OCI-LY7 (cell line): Measurements from ENCODE around the gene DHRS7.

ENCODE experiments used
- EZH2phosphoT487 ChIP-seq: fragments of 200-600 bp; sonication (generic); IDR thresholded peaks from 2 replicates; pipeline ENCODE4 v1.6.1; 2018; ENCODE audit warnings: low read depth, borderline replicate concordance, mild to moderate bottlenecking, mixed run types, antibody characterized with exemption, low read length, moderate library complexity, mixed read lengths
- TF ChIP-seq, protein P1 (sequence below): fragments of 200-600 bp; sonication (generic); conservative IDR thresholded peaks from 2 replicates; pipeline ENCODE4 v1.5.1; 2014; ENCODE audit warnings: mild to moderate bottlenecking, antibody characterized with exemption, low read length, moderate library complexity, mixed read lengths

DNA sequence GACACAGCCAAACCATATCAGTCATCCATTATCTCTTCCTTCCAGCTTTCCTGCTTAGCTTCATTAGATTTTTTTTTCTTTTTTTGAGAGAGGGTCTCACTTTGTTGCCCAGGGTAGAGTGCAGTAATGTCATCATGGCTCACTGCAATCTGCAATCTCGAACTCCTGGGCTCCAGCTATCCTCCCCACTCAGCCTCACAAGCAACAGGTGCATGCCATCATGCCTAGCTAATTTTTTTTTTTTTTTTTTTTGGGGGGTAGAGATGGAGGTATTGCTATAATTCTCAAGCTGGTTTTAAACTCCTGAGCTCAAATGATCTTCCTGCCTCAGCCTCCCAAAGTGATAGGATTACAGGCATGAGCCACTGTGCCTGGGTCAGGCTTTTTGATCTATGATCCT is 45.5 kb upstream of the DHRS7 start:
- TF ChIP-seq, protein P1, sequence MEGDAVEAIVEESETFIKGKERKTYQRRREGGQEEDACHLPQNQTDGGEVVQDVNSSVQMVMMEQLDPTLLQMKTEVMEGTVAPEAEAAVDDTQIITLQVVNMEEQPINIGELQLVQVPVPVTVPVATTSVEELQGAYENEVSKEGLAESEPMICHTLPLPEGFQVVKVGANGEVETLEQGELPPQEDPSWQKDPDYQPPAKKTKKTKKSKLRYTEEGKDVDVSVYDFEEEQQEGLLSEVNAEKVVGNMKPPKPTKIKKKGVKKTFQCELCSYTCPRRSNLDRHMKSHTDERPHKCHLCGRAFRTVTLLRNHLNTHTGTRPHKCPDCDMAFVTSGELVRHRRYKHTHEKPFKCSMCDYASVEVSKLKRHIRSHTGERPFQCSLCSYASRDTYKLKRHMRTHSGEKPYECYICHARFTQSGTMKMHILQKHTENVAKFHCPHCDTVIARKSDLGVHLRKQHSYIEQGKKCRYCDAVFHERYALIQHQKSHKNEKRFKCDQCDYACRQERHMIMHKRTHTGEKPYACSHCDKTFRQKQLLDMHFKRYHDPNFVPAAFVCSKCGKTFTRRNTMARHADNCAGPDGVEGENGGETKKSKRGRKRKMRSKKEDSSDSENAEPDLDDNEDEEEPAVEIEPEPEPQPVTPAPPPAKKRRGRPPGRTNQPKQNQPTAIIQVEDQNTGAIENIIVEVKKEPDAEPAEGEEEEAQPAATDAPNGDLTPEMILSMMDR: no peak
- no peak for TF ChIP-seq EZH2phosphoT487
